NCI-H1048 (cell line): ENCODE data around the gene ENO4.

ENCODE experiments used
- DNase-seq: peaks from one replicate; lab custom pipeline; 2025; lab: John Stamatoyannopoulos, UW

The ENO4 gene

DNA sequence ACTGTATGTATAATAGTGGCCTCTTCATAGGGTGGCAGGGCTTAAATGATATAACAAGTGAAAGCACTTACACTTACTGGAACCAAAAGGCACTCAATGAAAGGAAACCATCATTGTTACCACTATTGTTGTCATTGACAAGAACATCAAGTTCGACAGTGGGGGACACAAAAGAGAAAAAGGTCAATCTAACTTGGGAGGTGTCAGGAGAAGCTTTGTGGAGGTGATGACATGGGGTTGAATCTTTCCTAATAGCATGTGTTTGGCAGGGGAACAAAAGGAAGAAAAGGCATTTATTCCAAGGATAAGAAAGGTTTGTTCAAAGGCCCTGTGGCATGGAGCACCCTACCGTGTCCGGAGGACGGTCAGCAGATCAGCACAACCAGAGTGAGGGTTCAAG, 18.2 kb upstream of the ENO4 start:
- no peak for DNase-seq

DNA sequence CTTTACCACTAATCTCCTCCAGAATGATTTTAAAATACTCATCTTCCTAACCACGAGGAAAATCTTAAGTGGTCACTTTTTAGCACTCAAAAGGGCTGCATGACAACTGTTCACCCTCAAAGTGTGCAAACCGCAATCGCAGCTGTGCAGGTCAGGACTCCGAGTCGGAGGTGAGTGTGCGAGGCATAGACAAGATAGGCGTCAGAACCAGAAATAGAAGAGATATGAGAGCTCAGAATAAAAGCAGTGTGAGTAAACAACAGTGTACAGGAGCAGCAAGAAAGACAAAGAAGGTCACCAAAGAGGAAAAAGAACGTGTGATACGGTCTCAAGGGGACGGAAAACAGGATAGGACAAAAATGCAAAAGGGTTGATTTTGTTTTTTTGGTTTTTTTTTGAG, 17.5 kb upstream of the ENO4 start:
- no peak for DNase-seq

DNA sequence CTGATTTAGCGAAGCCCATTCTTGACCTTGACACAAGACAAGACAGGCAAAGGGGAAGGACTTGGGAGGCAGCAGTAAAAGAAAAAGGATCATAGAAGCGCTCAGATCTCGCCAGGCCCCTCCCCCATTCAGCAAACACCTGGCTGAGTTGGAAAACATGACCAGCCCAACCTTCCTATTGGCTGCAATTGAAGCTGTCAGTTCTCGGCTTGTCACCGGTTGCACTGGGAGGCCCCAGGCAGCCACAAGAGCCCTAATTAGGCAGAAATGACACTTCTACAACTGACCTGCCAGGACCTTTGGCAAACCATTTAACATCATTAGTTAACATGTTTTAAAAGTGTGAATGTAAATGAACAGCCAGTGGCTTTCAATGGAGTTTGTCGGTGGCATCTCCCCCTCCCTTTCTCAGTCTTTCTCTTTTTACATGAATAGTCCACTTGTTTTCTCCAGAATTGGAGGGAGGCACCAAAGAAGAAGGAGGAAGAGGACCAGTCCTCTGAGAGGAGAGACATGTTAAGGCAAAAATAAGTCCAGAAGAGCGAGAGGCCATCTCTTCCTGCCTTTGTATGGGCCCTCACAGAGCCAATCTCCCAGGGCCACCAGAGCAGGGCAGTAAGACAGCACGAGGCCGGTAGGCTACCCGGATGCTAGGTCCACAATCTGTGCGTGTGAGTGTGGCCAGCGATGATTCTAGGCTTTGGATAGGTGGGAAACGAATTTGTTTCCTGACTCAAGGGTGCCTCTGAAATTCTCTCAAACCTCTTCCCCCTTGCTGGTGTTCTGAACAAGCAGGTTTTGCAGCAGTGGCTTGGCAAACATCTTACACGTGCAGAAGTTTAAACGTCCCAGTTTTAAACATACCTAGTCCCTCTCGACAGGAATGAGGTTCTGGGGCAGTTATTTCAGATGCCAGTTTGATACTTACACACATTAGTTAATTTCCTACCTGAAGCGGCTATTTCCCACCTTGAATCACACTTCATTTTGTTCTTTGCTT, 15.0 kb upstream of the ENO4 start:
- no peak for DNase-seq

DNA sequence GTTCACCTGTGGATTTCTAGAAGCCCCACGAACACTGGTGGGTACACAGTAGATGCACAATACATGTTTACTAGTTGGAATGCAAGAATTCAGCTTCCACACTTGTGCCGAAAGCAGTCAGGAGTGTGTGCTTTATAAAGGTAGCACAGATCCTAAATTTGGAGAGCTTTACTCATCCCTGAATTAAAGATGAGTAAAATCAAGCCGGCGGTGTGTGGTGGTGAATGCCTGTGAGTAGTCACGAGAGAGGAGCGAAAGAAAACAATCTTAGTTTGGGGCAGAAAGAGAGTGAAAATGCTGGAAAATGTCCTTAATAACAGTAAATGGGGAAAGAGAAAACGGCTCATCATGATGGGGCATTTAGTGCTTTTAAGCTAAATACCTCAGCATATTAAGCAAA, 13.6 kb upstream of the ENO4 start:
- DNase-seq, result no peak

GRCh38 chr10:116836083-116836482, 13.2 kb upstream of the ENO4 start:
- no peak for DNase-seq

GRCh38 chr10:116836902-116837523, 12.3 kb upstream of the ENO4 start:
- no peak for DNase-seq

- DNase-seq, result no peak
Measured at GRCh38 chr10:116838143-116838725, 11.1 kb upstream of the ENO4 start.

- DNase-seq, result no peak
Measured at GRCh38 chr10:116840389-116841075, 8.8 kb upstream of the ENO4 start.

DNA sequence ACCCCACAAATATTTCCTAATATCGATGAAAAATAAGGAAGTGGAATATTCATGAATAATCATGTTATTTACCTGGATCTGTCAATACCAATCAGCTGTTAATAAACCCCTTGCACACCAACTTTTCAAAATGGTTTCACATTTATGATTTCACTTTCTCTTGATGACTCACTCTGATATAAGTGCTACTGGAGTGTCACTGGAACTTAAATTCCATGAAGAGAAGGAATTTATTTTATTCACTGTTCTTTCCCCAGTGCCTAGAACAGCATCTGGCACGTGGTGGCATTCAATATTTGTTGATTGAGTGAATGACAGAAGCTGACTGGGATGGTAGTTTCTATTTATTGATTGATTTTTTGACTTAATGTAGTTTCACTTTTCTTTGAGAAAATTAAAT, 3.5 kb upstream of the ENO4 start:
- no peak for DNase-seq

GRCh38 chr10:116848032-116848943, 1.0 kb upstream of the ENO4 start:
- DNase-seq, result no peak

DNA sequence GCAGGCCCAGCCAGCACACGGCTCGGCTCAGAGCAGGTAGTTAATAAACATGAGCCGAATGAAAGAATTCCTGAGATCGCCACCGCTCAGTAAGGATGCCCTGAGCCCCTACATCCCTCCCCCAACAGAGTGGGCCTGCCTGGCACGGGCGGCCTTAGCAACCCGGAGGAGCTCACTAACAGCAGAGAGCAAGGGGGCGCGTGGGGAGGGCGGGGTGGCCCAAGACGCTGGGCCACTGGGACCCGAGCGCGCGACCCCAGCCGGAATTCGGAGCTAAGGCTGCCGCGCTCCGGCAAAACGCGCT, 403 bp upstream of the ENO4 start:
- no peak for DNase-seq

GRCh38 chr10:116850058-116850611, 836 bp downstream of the ENO4 start:
- no peak for DNase-seq

GRCh38 chr10:116852246-116852645, 2.9 kb downstream of the ENO4 start:
- DNase-seq, result no peak

DNA sequence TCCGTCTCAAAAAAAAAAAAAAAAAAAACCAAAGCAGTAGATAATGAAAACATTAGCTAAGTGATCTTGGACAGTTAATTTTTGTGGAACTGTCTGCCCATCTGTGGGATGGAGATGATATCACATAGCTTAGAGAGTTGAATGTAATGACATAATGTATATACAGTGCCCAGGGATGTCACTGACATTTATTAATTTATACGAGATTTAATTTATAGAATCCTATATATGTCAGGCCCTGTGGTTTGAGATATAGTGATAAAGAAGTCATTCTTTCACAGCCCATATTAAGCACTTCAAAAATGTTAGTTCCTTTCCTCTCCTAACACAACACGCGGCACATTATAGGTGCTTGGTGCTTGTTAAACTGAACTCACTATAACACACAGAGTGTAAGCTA, 4.0 kb downstream of the ENO4 start:
- DNase-seq, result no peak

- DNase-seq, result no peak
Measured at GRCh38 chr10:116853701-116854100, 4.4 kb downstream of the ENO4 start.

GRCh38 chr10:116857156-116857555, 7.9 kb downstream of the ENO4 start:
- DNase-seq, result no peak

GRCh38 chr10:116861796-116862195, 12.5 kb downstream of the ENO4 start:
- DNase-seq, result no peak

DNA sequence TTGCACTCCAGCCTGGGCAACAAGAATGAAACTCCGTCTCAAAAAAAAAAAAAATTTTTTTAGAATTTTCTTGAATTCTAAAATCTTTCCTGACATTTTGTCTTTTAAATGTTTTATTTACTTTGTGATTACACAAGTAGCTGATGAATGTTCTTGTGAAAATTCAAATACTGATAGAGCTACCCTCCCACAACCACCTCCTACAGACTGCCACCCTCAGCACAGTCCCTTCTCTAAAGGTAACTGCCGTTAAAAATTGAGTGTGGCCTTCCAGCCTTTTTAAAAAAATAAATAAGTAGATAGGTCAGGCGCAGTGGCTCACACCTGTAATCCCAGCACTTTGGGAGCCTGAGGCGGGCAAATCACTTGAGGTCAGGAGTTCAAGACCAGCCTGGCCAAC, 15.1 kb downstream of the ENO4 start:
- DNase-seq, result no peak

GRCh38 chr10:116866066-116866465, 16.8 kb downstream of the ENO4 start:
- DNase-seq, result no peak

DNA sequence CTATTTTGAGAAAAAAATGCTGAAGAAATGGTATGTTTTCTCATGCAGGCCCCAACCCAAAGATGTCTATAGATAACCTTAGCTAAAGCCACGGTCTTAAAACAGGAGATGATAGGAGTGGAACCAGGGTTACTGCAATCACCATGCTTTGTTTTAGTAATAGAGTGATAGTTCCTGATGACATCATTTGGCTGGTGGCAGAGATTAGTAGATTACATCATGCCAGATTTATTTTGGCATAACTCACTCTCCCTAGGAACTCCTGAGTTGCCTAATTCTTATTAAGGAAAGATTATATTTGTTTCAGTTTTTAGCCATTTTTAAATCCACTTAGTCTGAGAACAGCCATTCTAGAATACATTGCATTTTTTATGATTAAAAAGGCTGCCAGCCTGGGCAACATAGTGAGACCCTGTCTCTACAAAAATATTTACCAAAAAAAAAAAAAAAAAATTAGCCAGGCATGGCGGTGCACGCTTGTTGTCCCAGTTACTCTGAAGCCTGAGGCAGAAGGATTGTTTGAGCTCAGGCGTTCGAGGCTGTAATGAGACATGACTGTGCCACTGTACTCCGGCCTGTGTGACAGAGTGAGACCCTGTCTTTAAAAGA, 17.8 kb downstream of the ENO4 start:
- no peak for DNase-seq

- DNase-seq, result no peak
Measured at GRCh38 chr10:116868198-116868676, 18.9 kb downstream of the ENO4 start.
